Measurements from ENCODE around the gene C11orf98. TPM values are rescaled to one million over a fixed set of nuclear protein-coding genes. Genes with fewer than 3 reads are reported as not detected.
"Not testable (repeated sequence)": the region's sequence is repeated elsewhere in the genome, so short reads cannot be mapped to it uniquely, and the experiment has no call there.

The C11orf98 gene
- total and polyA plus RNA-seq, 2 of the 13 experiments (the other 11 are each of a cell fraction or from before 2014, with no cell fraction given), result 30.4 to 91.8 TPM

GRCh38 chr11:62705880-62706849 is 41.2 kb upstream of the C11orf98 start (continued):
- peak; percentile 39; the same call in 1 of the 2 replicates for TF ChIP-seq ZGPAT (CRISPR knock-in tag; IDR thresholded peaks at IDR 0.05)

- Histone ChIP-seq H3K79me2 (ENCODE audit: insufficient read depth, low read length) (no peaks in the 10 kb centered on the region), H3K27ac (ENCODE audit: extremely low read length, insufficient read depth, low read length) (peak overlapping the region; percentile 69), H2AFZ (ENCODE audit: low read length) (no peak overlapping the region), H3K9me3 (ENCODE audit: low read length) (no peaks in the 10 kb centered on the region), H4K20me1 (ENCODE audit: insufficient read depth, low read length) (peaks cover 6% of the 10 kb centered on the region; the same call in 1 of the 2 replicates), H3K4me3 (replicated peaks in 1 of 3; ENCODE audit: insufficient read depth in 1 of 3, low read depth in 2 of 3, low read length in 3 of 3) (peak overlapping the region; percentile 70 to 86 (median 80)), H3K4me2 (ENCODE audit: low read depth, low read length) (peak overlapping the region; percentile 99), H3K4me1 (ENCODE audit: insufficient read depth, low read length) (peaks cover 18% of the 10 kb centered on the region), H3K27me3 (ENCODE audit: control insufficient read depth in 1 of 2, insufficient read depth in 2 of 2, low read length in 2 of 2) (no peaks in the 10 kb centered on the region), H3K9ac (ENCODE audit: insufficient read depth, low read depth, low read length) (peak overlapping the region; percentile 78), H3K36me3 (replicated peaks in 1 of 2; ENCODE audit: control insufficient read depth in 1 of 2, insufficient read depth in 2 of 2, low read length in 2 of 2) (peaks cover 7 to 24% of the 10 kb centered on the region in 2 experiments)
- no peak; the same call in 1 of the 2 replicates for TF ChIP-seq ZFY (CRISPR knock-in tag; IDR thresholded peaks at IDR 0.05)
- TF ChIP-seq NFE2L1 (CRISPR knock-in tag; IDR thresholded peaks at IDR 0.05; ENCODE audit: borderline replicate concordance), result 0 out of 2 replicates have a peak, but pooled peaks have one; percentile 65
- TF ChIP-seq ZNF597 (CRISPR knock-in tag; IDR thresholded peaks at IDR 0.05), result no peak
- no peak for FAIRE-seq
- DNase-seq (ENCODE audit: low spot score), result no peak
- intact Hi-C loops (cut with micrococcal nuclease; ENCODE audit: unreplicated experiment), result no loop called here
- no TSS peak for BruUV-seq (replicated peaks)
- in situ Hi-C loops (cut with HindIII; ENCODE audit: extremely low pct_ligation_motif_present, low pct_unique_long_range_greater_than_20kb), result loop anchor here (10.0 kb wide), 1 partner anchor 311 kb away; no protein-coding TSS in a partner anchor
- CTCF ChIA-PET (ENCODE audit: low intra/inter-chr PET ratio, low total read pairs), result no interaction called here
- no peak; the same call in 2 of the 3 replicates for ATAC-seq
- WGBS (ENCODE audit: low lambda C conversion rate), result 60% methylated on average over 7 of the region's 7 CpGs
- POLR2A ChIA-PET, result interaction anchor here (0.8 to 4.3 kb wide), 13 partner anchors 22 to 136 kb away, joined by 3 to 27 read pairs (median 8); partner anchors contain the start of genes B3GAT3, C11orf98, CSKMT and HNRNPUL2
Observed at GRCh38 chr11:62705413-62705812, 40.4 kb upstream of the C11orf98 start.

- in situ Hi-C loops (cut with HindIII; ENCODE audit: extremely low pct_ligation_motif_present, low pct_unique_long_range_greater_than_20kb), result loop anchor here (10.0 kb wide), 1 partner anchor 309 kb away; no protein-coding TSS in a partner anchor
- BruUV-seq (replicated peaks); H3K9ac ChIP-seq (ENCODE audit: insufficient read depth, low read depth, low read length); POLR2A ChIA-PET; H3K4me3 ChIP-seq (replicated peaks in 1 of 3; ENCODE audit: insufficient read depth in 1 of 3, low read depth in 2 of 3, low read length in 3 of 3); H3K4me2 ChIP-seq (ENCODE audit: low read depth, low read length); intact Hi-C loops (cut with micrococcal nuclease; ENCODE audit: unreplicated experiment); H4K20me1 ChIP-seq (ENCODE audit: insufficient read depth, low read length); FAIRE-seq; H3K9me3 ChIP-seq (ENCODE audit: low read length); H3K79me2 ChIP-seq (ENCODE audit: insufficient read depth, low read length); ATAC-seq; DNase-seq (ENCODE audit: low spot score); CTCF ChIA-PET (ENCODE audit: low intra/inter-chr PET ratio, low total read pairs); H3K27me3 ChIP-seq (ENCODE audit: control insufficient read depth in 1 of 2, insufficient read depth in 2 of 2, low read length in 2 of 2); H3K27ac ChIP-seq (ENCODE audit: extremely low read length, insufficient read depth, low read length); H2AFZ ChIP-seq (ENCODE audit: low read length): not testable (repeated sequence)
- WGBS (ENCODE audit: low lambda C conversion rate), result 98% methylated on average over 4 of the region's 4 CpGs
- peaks cover 5 to 13% of the 10 kb centered on the region in 2 experiments for H3K36me3 ChIP-seq (replicated peaks in 1 of 2; ENCODE audit: control insufficient read depth in 1 of 2, insufficient read depth in 2 of 2, low read length in 2 of 2)
- peaks cover 18% of the 10 kb centered on the region for H3K4me1 ChIP-seq (ENCODE audit: insufficient read depth, low read length)
Observed at GRCh38 chr11:62703921-62704320, 38.9 kb upstream of the C11orf98 start.

Measured in HepG2 (cell line).